GM18511 (cell line): ENCODE data around the gene MTR.

ENCODE experiments used
- ATAC-seq: cut with Tn5 transposase; IDR thresholded peaks from one replicate; pipeline ENCODE4 v1.9.1; 2021; ENCODE audit warnings: mild to moderate bottlenecking, moderate library complexity; ENCODE audit not compliant: unreplicated experiment

The MTR gene

GRCh38 chr1:236948996-236949395, 153.9 kb downstream of the MTR start:
- no peak for ATAC-seq

DNA sequence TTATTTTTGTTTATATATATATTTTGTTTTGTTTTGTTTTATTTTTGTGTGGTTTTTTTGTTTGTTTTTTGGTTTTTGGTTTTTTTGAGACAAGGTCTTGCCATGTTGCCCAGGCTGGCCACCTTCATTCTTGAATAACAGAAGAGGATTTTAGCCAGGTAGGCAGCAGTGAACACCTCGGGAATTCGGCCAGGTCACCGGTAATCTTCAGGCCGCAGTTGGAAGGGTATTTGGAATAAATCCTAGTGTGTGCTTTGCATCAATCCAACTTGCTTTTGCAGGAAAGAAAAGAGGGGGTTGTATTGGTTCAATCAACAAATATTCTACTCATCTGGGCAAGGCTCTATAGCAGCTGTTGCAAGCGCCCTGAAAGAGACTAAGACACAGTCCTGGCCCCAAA, 155.3 kb downstream of the MTR start:
- ATAC-seq, result no peak

- no peak for ATAC-seq
Observed at GRCh38 chr1:236951672-236952071, 156.6 kb downstream of the MTR start.

GRCh38 chr1:236952246-236953003, 157.3 kb downstream of the MTR start:
- no peak for ATAC-seq

- ATAC-seq, result no peak
Observed at GRCh38 chr1:236953151-236953700, 158.1 kb downstream of the MTR start.
